ENCODE results near the gene CDKL1. TPM values are rescaled to one million over a fixed set of nuclear protein-coding genes. Genes with fewer than 3 reads are reported as not detected.

CDKL1 gene
- total and polyA plus RNA-seq, 2 of the 13 experiments (the other 11 are each of a cell fraction or from before 2014, with no cell fraction given) = 4.4 to 5.1 TPM

GRCh38 chr14:50311972-50312733 is 84.5 kb downstream of the CDKL1 start, which contains the start of the genes DMAC2L and L2HGDH (continued):
- TF ChIP-seq SIN3B (IDR thresholded peaks at IDR 0.05; ENCODE audit: low read length) (no peak), MXD1 (CRISPR knock-in tag; IDR thresholded peaks at IDR 0.05) (peak; percentile 87; the same call in 1 of the 2 replicates), NR2F6 (IDR thresholded peaks at IDR 0.05) (0 out of 2 replicates have a peak, but pooled peaks have one; percentile 4), NR2F6 (CRISPR knock-in tag; IDR thresholded peaks at IDR 0.05) (peak; percentile 48), ZC3H4 (CRISPR knock-in tag; IDR thresholded peaks at IDR 0.05; ENCODE audit: borderline replicate concordance) (no peak), TFDP1 (CRISPR knock-in tag; IDR thresholded peaks at IDR 0.05; ENCODE audit: borderline replicate concordance) (peak; percentile 91), ZNF761 (CRISPR knock-in tag; conservative IDR thresholded peaks at IDR 0.05) (peak; percentile 94), ETS1 (CRISPR knock-in tag; IDR thresholded peaks at IDR 0.05) (no peak), UBTF (CRISPR knock-in tag; IDR thresholded peaks at IDR 0.05) (peak; percentile 85), NPAS2 (CRISPR knock-in tag; IDR thresholded peaks at IDR 0.05; ENCODE audit: borderline replicate concordance) (no peak), SP4 (CRISPR knock-in tag; IDR thresholded peaks at IDR 0.05) (peak; percentile 90), FOXA3 (CRISPR knock-in tag; IDR thresholded peaks at IDR 0.05) (peak; percentile 48), PREB (CRISPR knock-in tag; IDR thresholded peaks at IDR 0.05) (no peak), ZNF136 (CRISPR knock-in tag; IDR thresholded peaks at IDR 0.05; ENCODE audit: low read depth) (peak; percentile 92), SSRP1 (CRISPR knock-in tag; IDR thresholded peaks at IDR 0.05) (no peak), FOXP4 (CRISPR knock-in tag; IDR thresholded peaks at IDR 0.05) (peak; percentile 61), ZBTB39 (CRISPR knock-in tag; IDR thresholded peaks at IDR 0.05) (no peak)
